ENCODE measurements around the gene TBP. TPM values are rescaled to one million over a fixed set of nuclear protein-coding genes. Genes with fewer than 3 reads are reported as not detected.

TBP gene
- 16.4 and 18.9 TPM in 2 replicates for total RNA-seq

DNA sequence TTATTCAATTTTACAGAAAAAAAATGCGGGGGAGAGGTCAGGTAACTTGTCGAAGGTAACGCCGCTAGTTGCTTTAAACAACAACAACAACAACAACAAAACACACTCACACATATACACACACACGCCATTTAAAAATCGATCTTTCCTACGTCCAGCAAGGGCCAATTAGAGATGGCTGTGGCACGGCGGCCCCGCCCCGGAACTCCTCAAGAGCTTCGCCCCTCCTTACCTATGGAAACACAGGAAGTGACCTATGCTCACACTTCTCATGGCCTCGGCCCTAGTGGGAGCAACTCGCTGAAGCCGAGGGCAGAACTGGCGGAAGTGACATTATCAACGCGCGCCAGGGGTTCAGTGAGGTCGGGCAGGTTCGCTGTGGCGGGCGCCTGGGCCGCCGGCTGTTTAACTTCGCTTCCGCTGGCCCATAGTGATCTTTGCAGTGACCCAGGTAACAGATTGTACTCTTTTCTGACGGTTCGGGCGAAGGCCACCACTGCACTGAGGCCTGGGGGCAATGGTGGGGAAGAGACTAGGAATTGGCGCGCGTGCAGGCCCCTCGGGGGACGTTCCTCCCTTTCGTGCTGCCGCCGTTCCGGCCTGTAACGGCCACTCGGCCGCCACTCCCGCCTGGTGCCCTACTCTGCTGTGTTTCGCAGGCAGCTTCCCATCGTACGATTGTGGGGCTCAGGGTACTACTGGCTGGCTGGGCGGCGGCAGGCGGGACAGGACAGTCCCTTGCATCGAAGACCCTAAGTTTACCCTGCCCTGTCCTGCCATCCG, at the start of gene TBP:
Gene TBP (plus strand): TSS at position 357 of the 783 bp plus-strand sequence. CDS start 2,661 bp downstream, outside the sequence.

DNA sequence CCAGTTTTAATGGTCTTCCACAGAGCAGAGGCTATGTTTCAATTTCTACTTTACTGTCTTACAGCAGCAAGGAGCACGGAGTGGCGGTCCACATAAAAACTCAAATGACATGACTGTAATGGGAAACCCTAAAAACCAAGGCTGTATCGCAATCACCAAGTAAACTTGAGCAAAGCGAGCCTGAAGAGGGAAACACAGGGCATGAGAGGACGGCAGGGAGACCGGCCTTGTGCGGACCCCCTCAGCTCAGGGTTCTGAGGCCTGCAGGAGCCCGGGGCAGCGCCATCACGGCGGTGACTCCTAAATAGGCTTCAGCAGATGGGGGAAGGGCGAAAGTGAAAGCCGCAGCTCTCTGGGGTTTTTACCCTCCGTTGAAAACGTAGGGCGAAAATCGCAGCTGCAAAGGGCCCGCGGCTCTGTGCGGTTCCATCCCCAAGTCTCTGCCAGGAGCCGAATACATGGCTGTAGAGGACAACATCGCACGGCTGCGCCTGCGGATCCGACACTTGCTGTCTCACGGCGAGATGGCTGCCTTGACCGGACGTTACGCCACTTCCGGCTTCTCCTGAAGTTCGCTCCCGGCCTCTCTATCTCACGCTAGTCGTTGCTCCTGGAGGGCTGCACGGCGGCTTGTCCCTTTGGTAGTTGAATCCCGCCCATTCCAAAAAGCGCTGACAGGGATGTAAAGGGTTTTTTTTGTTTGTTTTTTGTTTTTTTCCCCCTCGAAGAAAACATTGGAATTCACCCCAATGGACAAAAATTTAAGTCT, 1.2 kb upstream of the TBP start, which contains the start of gene PSMB1:
Gene PSMB1 (minus strand): TSS at position 543 of the 769 bp plus-strand sequence. CDS start 65 bp downstream, at position 478.

GRCh38 chr6:170584181-170584953, 30.2 kb downstream of the TBP start, which contains the start of gene PDCD2:
TSS of gene PDCD2 (minus strand) at chr6:170584637. CDS start at chr6:170584581, 56 bp downstream.

Other genes with a start within 250 kb of the TBP start
- gene FAM120B, start 247.6 kb upstream of the TBP start, total RNA-seq, result 19.7 and 23.1 TPM in 2 replicates
- 324 and 363 TPM in 2 replicates for gene PSMB1, start 1.1 kb upstream of the TBP start, total RNA-seq
- 112 and 120 TPM in 2 replicates for gene PDCD2, start 30.3 kb downstream of the TBP start, total RNA-seq